ENCODE data around the gene WWOX.

The WWOX gene

GRCh38 chr16:78177987-78178386 lies 78.5 kb downstream of the WWOX start:
- DNase-seq, result no peak
- TF ChIP-seq POLR2A (IDR thresholded peaks at IDR 0.05; ENCODE audit: low read length), result no peak
- no peak for TF ChIP-seq GATA1 (IDR thresholded peaks at IDR 0.05; ENCODE audit: low read depth, low read length)

DNA sequence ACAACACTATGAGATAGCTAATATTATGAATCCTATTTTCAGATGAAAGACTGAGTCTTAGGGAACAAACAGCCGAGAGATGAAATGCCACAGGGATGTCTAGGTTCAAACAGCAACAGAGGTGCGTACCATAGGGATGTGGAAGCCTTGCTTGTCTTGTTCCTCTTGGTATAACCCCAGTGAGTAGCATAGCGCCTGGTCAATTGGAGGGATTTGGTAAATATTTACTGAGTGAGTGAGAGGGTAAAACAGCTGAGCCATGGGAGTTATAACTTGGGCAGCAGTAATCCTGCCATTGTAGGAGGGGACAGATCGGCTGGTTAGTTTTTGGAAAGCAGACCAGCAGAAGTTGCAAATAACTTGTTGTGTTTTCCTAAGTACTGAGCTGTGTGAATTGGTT lies 80.2 kb downstream of the WWOX start:
- DNase-seq, result no peak
- TF ChIP-seq POLR2A (IDR thresholded peaks at IDR 0.05; ENCODE audit: low read length), result no peak

DNA sequence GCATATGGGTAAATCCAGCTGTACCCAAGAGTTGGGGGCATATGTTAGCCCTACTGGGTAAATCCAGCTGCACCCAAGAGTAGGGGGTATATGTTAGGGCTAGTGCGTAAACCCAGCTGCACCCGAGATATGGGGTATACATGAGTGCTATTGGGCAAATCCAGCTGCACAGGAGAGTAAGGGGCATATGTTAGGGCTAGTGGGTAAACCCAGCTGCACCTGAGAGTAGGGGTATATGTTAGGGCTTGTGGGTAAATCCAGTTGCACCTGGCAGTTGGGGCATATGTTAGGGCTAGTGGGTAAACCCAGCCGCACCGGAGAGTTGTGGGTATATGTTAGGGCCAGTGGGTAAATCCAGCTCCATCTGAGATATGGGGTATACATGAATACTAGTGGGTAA lies 80.9 kb downstream of the WWOX start:
- DNase-seq, result no peak
- no peak for TF ChIP-seq GATA1 (IDR thresholded peaks at IDR 0.05; ENCODE audit: low read depth, low read length)
- TF ChIP-seq POLR2A (IDR thresholded peaks at IDR 0.05; ENCODE audit: low read length), result no peak

- TF ChIP-seq POLR2A (IDR thresholded peaks at IDR 0.05; ENCODE audit: low read length), result no peak
- TF ChIP-seq GATA1 (IDR thresholded peaks at IDR 0.05; ENCODE audit: low read depth, low read length), result no peak
- DNase-seq, result no peak
Observed at GRCh38 chr16:78183437-78184237, 84.2 kb downstream of the WWOX start.

GRCh38 chr16:78184238-78185183 lies 85.1 kb downstream of the WWOX start:
- no peak for DNase-seq
- TF ChIP-seq POLR2A (IDR thresholded peaks at IDR 0.05; ENCODE audit: low read length), result no peak
- no peak for TF ChIP-seq GATA1 (IDR thresholded peaks at IDR 0.05; ENCODE audit: low read depth, low read length)

DNA sequence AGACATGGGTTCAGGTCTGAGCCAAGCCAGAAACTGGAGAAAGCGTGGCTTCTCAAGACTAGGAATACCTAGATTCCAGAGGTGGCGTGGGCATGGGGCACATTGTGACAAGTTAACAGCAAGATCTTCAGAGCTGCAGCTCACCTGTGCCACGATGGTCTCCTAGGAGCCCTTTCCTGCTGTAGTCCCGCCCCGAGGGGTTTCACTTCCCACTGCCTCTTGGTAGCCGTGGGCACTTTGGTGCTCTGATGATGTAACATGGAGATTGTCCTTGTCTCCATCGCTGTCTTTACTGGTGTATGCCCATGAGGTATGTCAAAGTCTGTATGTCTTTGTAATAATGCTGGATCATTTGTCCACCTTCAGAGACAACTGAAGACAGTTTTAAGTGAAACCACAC lies 89.7 kb downstream of the WWOX start:
- TF ChIP-seq POLR2A (IDR thresholded peaks at IDR 0.05; ENCODE audit: low read length) (no peak), GATA1 (IDR thresholded peaks at IDR 0.05; ENCODE audit: low read depth, low read length) (no peak)
- no peak for DNase-seq

GRCh38 chr16:78192734-78193488 lies 93.5 kb downstream of the WWOX start:
- TF ChIP-seq POLR2A (IDR thresholded peaks at IDR 0.05; ENCODE audit: low read length) (no peak), GATA1 (IDR thresholded peaks at IDR 0.05; ENCODE audit: low read depth, low read length) (no peak)
- DNase-seq, result no peak

DNA sequence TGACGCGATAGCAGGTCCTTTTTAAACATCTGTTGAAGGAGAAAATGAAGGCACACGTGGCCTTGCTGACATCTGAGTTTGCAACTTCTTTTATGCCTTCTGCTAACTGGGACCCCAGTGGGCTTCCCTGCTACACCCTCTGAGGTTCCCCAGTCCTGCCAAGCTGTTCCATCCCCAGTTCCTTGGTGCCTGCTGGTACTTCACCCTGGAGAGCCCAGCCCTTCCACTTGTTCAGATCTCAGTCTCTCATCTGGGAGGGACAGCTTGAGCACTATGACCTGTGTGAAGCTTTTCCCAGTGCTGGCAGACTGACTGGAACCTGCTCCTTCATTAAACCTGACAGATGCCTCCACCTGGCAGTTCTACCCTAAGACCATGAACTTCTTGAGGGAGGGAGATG lies 95.5 kb downstream of the WWOX start:
- no peak for TF ChIP-seq POLR2A (IDR thresholded peaks at IDR 0.05; ENCODE audit: low read length)
- no peak for TF ChIP-seq GATA1 (IDR thresholded peaks at IDR 0.05; ENCODE audit: low read depth, low read length)
- DNase-seq, result no peak

DNA sequence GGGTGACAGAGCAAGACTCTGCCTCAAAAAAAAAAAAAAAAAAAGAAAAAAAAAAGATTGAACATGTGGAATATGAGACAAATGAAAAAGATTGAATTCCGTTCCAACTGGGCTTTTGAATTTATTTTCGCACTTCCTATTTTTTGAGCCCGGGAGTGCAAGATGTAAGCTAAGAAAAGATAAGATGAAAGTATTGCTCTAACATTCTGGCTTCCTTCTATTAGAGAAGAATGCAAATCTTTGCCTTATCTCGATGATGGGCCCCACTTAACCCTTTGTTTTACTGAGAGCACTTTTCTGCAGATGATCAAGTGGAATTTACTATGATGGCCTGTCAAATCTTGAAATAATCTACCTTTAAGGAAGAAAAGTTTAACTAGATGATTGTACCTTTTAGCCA lies 96.3 kb downstream of the WWOX start:
- DNase-seq, result no peak
- TF ChIP-seq GATA1 (IDR thresholded peaks at IDR 0.05; ENCODE audit: low read depth, low read length), result no peak
- TF ChIP-seq POLR2A (IDR thresholded peaks at IDR 0.05; ENCODE audit: low read length), result no peak

DNA sequence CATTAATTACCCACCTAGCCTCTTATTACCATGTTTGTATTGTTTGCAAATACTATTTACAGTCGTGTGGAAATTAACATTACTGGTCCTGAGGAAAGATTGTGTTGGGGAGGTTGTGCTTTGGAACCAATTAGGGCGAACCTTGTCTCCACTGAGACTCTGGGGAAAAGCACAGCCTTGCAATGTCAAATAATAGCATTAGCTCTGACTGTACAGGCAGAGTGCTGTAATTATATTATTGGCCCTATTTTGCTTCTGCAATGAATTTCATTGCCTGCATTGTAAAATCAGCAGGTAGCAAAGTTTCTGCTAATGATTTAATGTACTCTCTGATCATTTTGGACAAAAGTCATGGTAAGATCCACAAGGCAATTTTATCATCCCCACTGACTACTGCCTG lies 97.0 kb downstream of the WWOX start:
- DNase-seq, result no peak
- TF ChIP-seq GATA1 (IDR thresholded peaks at IDR 0.05; ENCODE audit: low read depth, low read length), result no peak
- TF ChIP-seq POLR2A (IDR thresholded peaks at IDR 0.05; ENCODE audit: low read length), result no peak

GRCh38 chr16:78198288-78198687 lies 98.8 kb downstream of the WWOX start:
- no peak for DNase-seq
- TF ChIP-seq POLR2A (IDR thresholded peaks at IDR 0.05; ENCODE audit: low read length) (no peak), GATA1 (IDR thresholded peaks at IDR 0.05; ENCODE audit: low read depth, low read length) (no peak)

- no peak for DNase-seq
- TF ChIP-seq POLR2A (IDR thresholded peaks at IDR 0.05; ENCODE audit: low read length), result no peak
- TF ChIP-seq GATA1 (IDR thresholded peaks at IDR 0.05; ENCODE audit: low read depth, low read length), result no peak
Observed at GRCh38 chr16:78199325-78200022, 100.0 kb downstream of the WWOX start.

DNA sequence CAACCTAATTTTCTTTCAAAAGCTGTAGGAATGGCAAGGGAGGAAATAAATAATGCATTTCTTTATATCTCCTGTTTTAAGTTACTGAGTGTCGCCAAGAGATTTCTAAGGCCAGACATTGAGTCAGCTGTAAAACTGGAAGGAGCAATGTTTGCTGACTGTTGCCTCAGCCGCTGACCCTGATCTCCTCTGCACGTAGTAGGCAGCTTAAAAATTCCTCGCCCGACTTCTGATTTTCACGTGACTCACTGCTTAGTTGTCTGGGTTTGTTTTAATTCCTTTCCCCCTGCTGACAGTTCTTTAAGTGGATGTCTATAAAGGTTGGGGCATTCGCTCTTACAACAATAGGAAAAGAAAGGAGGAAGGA lies 100.6 kb downstream of the WWOX start:
- DNase-seq, result no peak
- TF ChIP-seq POLR2A (IDR thresholded peaks at IDR 0.05; ENCODE audit: low read length), result no peak
- no peak for TF ChIP-seq GATA1 (IDR thresholded peaks at IDR 0.05; ENCODE audit: low read depth, low read length)
